Activated naive CD4-positive, alpha-beta T cell treated with anti-CD3 and anti-CD28 coated beads for 36 hours (primary cell): ENCODE results near the gene DPP6. TPM values are rescaled to one million over a fixed set of nuclear protein-coding genes. Genes with fewer than 3 reads are reported as not detected.

Experiments used
- CTCF ChIA-PET: fragments of 350-600 bp; sonication (Branson Sonifier 250); formaldehyde crosslinking; loops from one replicate; lab custom pipeline; 2021; ENCODE audit warnings: antibody characterized with exemption; lab: Charles Lee
- DNase-seq: peaks from one replicate; pipeline ENCODE4 v3.0.0-alpha.2; 2020
- H3K27ac Mint-ChIP-seq: one replicate; pipeline ENCODE4 v1.8.0; 2021; ENCODE audit warnings: mild to moderate bottlenecking, mixed read lengths
- H3K27me3 Mint-ChIP-seq: one replicate; pipeline ENCODE4 v1.8.0; 2021; ENCODE audit warnings: low read depth, mixed read lengths
- H3K36me3 Mint-ChIP-seq: one replicate; pipeline ENCODE4 v1.8.0; 2021; ENCODE audit warnings: low read depth, mixed read lengths
- H3K4me1 Mint-ChIP-seq: one replicate; pipeline ENCODE4 v1.8.0; 2021; ENCODE audit warnings: low read depth, mixed read lengths
- H3K4me3 Mint-ChIP-seq: one replicate; pipeline ENCODE4 v1.8.0; 2021; ENCODE audit warnings: mild to moderate bottlenecking, moderate library complexity, mixed read lengths
- H3K9me3 Mint-ChIP-seq: one replicate; pipeline ENCODE4 v1.8.0; 2021; ENCODE audit warnings: mixed read lengths
- intact Hi-C: fragments of 100-400 bp; cut with micrococcal nuclease; formaldehyde crosslinking; loops from one replicate; pipeline ENCODE4 v1.15.1; 2023
- total RNA-seq, 2 experiments: library from RNA; stranded (reverse); gene quantifications; one replicate each; pipeline ENCODE4 v1.2.3, GENCODE V29; 2021

DPP6 gene
- total RNA-seq, 2 experiments from 2014 or later = not detected

DNA sequence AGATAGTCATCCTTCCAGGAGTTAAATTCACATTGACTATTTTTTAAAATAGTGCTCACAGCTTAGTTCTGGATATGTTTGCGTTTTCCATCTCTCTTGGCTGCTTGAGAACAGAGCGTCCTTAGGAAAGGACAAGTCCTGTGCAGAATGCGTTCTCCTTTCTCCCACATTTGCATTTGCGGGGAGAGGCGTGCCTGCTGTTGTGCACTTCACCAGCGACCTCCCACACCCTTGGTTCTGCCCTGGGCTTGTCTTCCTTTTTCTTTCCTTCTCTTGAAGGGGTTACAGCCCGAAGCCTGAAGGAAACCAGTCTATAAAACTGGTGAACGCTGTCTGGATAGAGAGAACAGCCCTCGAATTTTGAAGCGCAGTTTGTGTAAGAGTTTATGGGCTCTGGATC is 367.1 kb downstream of the DPP6 start:
- Mint-ChIP-seq H3K27me3 (no peaks in the 10 kb centered on the region), H3K4me3 (no peak overlapping the region), H3K4me1 (no peaks in the 10 kb centered on the region), H3K27ac (no peak overlapping the region), H3K36me3 (no peaks in the 10 kb centered on the region), H3K9me3 (peaks cover 2% of the 10 kb centered on the region)
- DNase-seq = no peak
- CTCF ChIA-PET = interaction anchor here (1.0 kb wide), 1 partner anchor 15 kb away, joined by 3 read pairs; no protein-coding TSS in a partner anchor
- intact Hi-C loops = no loop called here

DNA sequence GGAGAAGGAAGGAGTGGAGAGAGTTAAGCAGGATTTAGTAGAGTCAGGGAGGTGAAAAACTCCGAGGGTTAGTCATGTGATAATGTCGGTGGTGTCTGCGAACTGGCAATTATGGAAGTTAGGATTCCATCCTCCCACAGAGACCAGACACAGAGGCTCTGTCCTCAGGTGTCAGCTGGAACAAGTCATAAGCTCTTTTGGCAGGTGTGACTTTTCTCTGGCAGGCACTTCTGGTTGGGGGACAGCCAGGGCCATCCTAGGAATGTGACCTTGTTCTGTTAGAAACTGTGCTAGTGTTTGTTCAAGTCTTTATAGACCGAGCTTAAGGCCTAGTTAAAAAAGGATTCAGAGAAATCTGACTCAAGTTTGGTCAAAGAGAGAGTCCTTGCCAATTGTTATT is 371.0 kb downstream of the DPP6 start:
- CTCF ChIA-PET = no interaction called here
- H3K36me3 Mint-ChIP-seq = no peaks in the 10 kb centered on the region
- intact Hi-C loops = no loop called here
- no peaks in the 10 kb centered on the region for H3K27me3 Mint-ChIP-seq
- no peak overlapping the region for H3K4me3 Mint-ChIP-seq
- H3K4me1 Mint-ChIP-seq = no peaks in the 10 kb centered on the region
- no peak for DNase-seq
- no peak overlapping the region for H3K27ac Mint-ChIP-seq
- peaks cover 3% of the 10 kb centered on the region for H3K9me3 Mint-ChIP-seq

DNA sequence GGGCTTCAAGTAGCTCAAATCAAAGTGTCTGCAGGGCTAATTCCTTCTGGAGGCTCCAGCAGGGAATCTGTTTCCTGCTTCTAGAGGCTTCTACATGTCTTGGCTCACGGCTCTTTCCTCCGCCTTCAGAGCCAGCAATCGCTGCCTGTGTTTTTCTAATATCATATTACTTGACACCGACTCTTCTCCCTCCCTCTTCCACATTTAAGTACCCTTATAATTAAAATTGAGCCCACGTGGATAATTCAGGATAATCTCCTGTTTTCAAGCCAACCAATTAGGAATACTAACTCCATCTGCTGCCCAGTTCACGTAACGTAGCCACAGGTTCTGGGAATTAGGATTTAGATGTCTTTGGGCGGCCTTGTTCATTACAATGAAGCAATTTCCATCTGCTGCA is 372.2 kb downstream of the DPP6 start:
- DNase-seq = no peak
- no peak overlapping the region for H3K4me3 Mint-ChIP-seq
- H3K27ac Mint-ChIP-seq = no peak overlapping the region
- intact Hi-C loops = no loop called here
- no peaks in the 10 kb centered on the region for H3K4me1 Mint-ChIP-seq
- H3K9me3 Mint-ChIP-seq = peaks cover 4% of the 10 kb centered on the region
- no peaks in the 10 kb centered on the region for H3K27me3 Mint-ChIP-seq
- CTCF ChIA-PET = no interaction called here
- H3K36me3 Mint-ChIP-seq = no peaks in the 10 kb centered on the region

DNA sequence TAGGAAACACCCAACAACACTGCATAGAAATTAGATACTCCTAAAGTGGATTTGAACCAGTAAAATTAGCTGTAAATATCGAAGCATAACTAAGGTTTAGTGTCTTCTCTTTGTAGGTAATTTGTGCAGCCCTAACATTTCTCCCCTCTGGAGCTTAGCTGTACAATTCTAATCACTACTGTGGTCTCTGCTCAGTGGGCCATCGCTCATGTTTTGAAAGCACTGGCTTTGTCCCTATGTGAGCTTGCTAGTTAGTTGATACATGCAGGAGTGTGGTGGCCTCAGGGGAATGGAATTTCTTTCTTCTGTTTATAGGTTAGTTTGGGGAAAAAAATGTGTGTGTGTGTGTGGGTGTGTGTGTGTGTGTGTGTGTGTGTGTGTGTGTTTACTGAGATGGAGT is 373.1 kb downstream of the DPP6 start:
- intact Hi-C loops = no loop called here
- no peaks in the 10 kb centered on the region for H3K27me3 Mint-ChIP-seq
- H3K9me3 Mint-ChIP-seq = peaks cover 4% of the 10 kb centered on the region
- no peaks in the 10 kb centered on the region for H3K36me3 Mint-ChIP-seq
- CTCF ChIA-PET = interaction anchor here (0.6 to 0.7 kb wide), 2 partner anchors 120 to 570 kb away, joined by 3 to 5 read pairs; no protein-coding TSS in a partner anchor
- no peak for DNase-seq
- no peak overlapping the region for H3K27ac Mint-ChIP-seq
- no peaks in the 10 kb centered on the region for H3K4me1 Mint-ChIP-seq
- H3K4me3 Mint-ChIP-seq = no peak overlapping the region

DNA sequence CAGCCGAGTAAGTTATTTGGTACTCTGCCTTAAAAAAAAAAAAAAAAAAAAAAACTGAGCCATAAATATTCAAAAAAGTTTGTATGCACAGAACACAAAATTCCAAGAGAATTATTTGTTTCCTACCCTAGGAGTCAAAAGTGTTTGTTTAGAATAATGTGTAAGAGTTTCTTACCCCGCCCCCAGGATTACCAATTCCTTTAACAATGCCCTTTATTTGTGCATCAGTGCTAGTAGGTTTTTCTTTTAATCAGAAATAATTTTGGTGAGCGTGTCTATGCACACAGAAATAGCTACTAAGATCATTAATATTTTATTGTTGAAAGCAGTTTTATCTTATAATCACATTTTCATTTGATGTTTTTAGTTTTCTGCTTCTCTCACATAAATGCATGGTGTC is 374.6 kb downstream of the DPP6 start:
- no peak overlapping the region for H3K27ac Mint-ChIP-seq
- no peaks in the 10 kb centered on the region for H3K27me3 Mint-ChIP-seq
- no peak overlapping the region for H3K4me3 Mint-ChIP-seq
- peaks cover 4% of the 10 kb centered on the region for H3K9me3 Mint-ChIP-seq
- no peak for DNase-seq
- CTCF ChIA-PET = no interaction called here
- intact Hi-C loops = no loop called here
- no peaks in the 10 kb centered on the region for H3K36me3 Mint-ChIP-seq
- no peaks in the 10 kb centered on the region for H3K4me1 Mint-ChIP-seq

DNA sequence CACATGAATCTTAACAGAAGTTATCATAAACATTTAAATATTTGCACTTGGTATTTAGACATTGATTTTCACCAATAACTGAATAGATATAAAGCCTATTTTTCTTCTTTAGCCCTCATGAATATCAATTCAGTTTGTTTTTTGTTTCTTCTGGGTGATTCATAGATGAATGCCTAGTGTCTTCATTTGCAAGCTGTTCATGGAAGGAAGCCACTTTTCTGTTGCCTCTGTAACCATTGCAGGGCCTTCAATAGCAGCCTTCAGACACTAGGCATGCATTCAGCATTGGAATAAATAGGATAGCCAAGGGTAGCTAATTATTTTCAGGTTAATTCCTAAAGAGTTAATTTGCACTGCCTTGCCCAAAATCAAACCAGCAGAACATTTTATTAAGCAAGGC is 375.3 kb downstream of the DPP6 start:
- Mint-ChIP-seq H3K36me3 (no peaks in the 10 kb centered on the region), H3K27ac (no peak overlapping the region), H3K9me3 (peaks cover 4% of the 10 kb centered on the region), H3K27me3 (no peaks in the 10 kb centered on the region), H3K4me3 (no peak overlapping the region), H3K4me1 (no peaks in the 10 kb centered on the region)
- no peak for DNase-seq
- intact Hi-C loops = no loop called here
- CTCF ChIA-PET = no interaction called here

DNA sequence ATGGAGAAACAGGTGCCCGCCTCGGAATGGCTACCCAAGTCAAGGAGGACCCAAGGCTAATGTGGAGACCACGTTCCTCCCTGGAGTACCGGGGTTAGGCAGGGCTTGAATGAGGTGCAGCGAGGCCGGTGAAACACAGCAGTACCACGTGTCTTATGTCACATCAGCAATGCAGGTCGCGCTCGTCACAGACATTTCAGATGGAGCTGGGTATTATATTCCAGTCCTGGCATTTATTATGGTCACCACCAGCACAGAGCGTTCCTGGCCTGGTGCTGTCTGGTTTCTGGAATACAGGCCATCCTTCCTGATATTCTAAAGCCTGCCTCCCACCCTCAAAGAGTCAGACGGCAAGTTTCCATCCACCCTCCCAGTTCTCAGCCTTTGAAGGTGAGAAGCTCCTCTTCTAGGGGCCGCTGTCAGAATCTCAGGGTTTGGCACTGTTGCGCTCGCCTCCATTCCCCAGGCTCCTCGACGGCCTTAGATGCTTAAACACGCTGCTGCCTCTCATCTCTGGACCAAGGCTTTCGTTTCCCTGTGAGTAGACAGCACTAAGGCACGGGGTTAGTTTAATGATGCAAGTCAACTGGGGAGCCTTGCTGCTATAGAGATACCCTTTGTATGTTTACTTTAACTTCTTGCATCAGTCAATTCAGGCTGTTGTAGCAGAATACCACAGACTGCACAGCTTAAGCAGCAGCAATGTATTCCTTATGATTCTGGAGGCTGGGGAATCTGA is 377.6 kb downstream of the DPP6 start:
- Mint-ChIP-seq H3K4me1 (no peaks in the 10 kb centered on the region), H3K36me3 (no peaks in the 10 kb centered on the region), H3K27me3 (no peaks in the 10 kb centered on the region), H3K27ac (no peak overlapping the region), H3K4me3 (no peak overlapping the region), H3K9me3 (peaks cover 4% of the 10 kb centered on the region)
- DNase-seq = no peak
- CTCF ChIA-PET = interaction anchor here (0.6 kb wide), 1 partner anchor 160 kb away, joined by 5 read pairs; no protein-coding TSS in a partner anchor
- intact Hi-C loops = no loop called here

DNA sequence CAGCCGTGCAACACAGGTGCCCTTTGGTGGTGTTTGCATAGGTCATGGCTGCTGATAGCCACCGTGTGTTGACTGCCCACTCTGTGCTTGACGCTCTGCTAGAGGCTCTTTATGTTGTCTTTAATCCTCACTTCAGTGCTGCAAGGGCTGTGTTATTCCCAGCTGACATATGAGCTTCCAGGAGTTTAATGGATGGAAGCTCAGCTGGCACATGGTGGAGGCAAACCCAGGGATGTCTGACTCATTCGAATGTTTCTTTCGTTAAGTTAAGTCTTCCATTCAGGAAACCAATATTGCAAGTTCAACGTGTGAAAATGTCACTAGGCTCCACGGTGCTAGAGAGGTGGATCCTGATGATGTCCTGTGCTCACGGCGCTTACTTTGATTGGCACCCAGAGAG is 378.4 kb downstream of the DPP6 start:
- no peak overlapping the region for H3K27ac Mint-ChIP-seq
- H3K4me3 Mint-ChIP-seq = no peak overlapping the region
- intact Hi-C loops = no loop called here
- H3K36me3 Mint-ChIP-seq = no peaks in the 10 kb centered on the region
- no peaks in the 10 kb centered on the region for H3K27me3 Mint-ChIP-seq
- no peaks in the 10 kb centered on the region for H3K4me1 Mint-ChIP-seq
- DNase-seq = no peak
- CTCF ChIA-PET = no interaction called here
- H3K9me3 Mint-ChIP-seq = peaks cover 4% of the 10 kb centered on the region

DNA sequence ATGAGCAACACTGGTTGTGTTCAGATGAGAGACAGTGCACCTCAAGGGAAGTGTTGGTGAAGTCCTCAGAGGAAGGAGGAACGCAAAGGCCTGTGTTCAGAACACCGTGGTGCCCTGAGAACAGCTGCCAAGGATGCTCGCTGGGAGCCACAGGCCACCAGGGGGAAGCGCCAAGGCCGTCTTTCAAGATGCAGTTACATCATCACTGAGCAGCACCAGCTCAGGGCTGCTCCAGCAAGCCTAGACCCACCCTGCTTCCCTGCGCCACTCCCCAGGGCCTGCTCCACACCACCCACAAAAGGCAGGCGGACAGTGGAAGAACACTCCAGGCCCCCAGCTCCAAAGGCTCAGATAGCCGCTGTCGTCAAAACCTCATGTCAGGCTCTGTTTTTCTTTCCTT is 378.8 kb downstream of the DPP6 start:
- Mint-ChIP-seq H3K27ac (no peak overlapping the region), H3K27me3 (no peaks in the 10 kb centered on the region), H3K4me3 (no peak overlapping the region), H3K4me1 (no peaks in the 10 kb centered on the region), H3K9me3 (peaks cover 4% of the 10 kb centered on the region), H3K36me3 (no peaks in the 10 kb centered on the region)
- DNase-seq = no peak
- intact Hi-C loops = no loop called here
- CTCF ChIA-PET = no interaction called here

DNA sequence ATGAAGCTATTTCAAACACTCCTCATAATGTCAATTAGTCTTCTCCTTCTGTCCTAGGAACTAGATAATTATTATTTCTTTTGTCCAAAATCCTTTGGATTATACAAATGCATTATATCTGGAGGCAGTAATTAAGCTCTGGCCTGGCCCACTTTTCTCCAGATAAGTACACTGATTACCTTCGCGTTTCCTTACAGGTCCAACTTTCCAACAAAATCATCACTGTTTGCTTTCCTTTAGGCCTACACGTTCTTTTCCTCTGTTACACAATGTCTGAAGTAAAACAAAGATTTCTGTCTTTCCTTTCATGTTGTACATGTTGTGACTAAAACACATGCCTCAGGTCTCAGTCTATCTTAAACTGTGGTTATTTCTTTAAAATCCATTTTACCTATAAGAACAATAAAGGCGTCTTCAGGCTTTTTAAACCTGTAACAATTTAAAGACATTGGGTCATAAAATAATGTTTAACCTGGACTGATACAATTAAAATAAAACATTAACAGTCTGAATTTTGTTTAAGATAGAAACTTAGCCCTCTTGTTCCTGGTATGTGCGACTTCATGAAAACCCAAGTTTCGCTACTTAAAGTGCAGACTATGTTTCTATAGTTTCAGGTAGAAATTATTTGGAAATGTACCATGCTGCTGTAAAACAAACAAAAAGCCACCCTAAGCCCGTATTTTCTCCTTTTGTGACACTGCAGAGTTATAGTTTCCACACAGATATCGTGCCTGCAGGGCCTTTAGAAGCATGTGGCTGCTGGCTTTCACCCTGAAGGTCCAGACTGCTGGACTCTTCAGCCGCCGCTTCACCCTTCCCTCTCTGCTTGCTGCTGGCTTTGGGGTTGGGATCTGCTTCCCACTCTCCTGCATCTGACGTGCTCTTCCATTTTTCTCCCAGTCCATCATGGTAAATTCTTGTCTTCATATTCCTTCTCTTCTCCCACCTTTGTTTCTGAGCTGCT is 381.7 kb downstream of the DPP6 start:
- Mint-ChIP-seq H3K36me3 (no peaks in the 10 kb centered on the region), H3K27ac (no peak overlapping the region), H3K9me3 (no peaks in the 10 kb centered on the region), H3K4me1 (no peaks in the 10 kb centered on the region), H3K27me3 (no peaks in the 10 kb centered on the region), H3K4me3 (no peak overlapping the region)
- no peak for DNase-seq
- CTCF ChIA-PET = no interaction called here
- intact Hi-C loops = no loop called here

DNA sequence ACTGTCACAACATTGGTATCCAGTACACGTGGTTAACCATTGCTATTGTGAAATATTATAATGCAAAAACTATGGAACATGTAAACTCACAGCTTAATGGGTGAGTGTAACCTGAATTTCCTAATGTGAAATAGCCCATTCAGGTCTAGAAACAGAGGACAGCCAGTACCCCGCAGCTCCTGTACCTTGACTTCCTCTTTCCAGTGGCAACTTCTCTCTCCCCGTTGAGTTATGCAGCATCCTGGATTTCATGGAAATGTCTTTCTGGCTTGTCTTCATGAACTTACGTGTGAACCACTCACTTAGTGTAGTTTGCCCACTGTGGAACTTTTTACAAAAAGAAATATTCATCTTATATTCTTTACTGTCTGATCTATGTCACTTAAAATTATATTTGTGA is 384.4 kb downstream of the DPP6 start:
- Mint-ChIP-seq H3K27ac (no peak overlapping the region), H3K27me3 (no peaks in the 10 kb centered on the region), H3K4me1 (no peaks in the 10 kb centered on the region), H3K9me3 (no peaks in the 10 kb centered on the region), H3K36me3 (no peaks in the 10 kb centered on the region), H3K4me3 (no peak overlapping the region)
- CTCF ChIA-PET = no interaction called here
- DNase-seq = no peak
- intact Hi-C loops = no loop called here

DNA sequence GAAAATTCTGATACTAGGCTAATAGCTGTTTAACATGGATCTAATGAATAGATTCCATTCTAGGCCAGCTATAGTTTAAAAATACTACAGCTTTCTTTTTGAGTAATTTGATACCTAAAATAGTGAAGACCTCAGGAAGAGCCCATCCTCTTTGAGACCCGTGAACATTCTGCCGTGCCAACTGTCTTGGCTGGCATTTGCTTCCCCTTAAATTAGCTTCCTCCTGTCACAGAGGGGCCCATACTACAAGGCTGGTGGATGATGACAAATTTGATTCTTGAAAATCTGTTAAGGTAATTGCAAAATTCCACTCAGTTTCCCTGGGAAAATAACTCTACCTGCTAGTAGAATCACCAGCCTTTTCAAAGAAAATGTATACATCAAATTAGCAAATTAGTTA is 385.0 kb downstream of the DPP6 start:
- no peaks in the 10 kb centered on the region for H3K27me3 Mint-ChIP-seq
- no peak overlapping the region for H3K4me3 Mint-ChIP-seq
- H3K36me3 Mint-ChIP-seq = no peaks in the 10 kb centered on the region
- H3K27ac Mint-ChIP-seq = no peak overlapping the region
- DNase-seq = no peak
- intact Hi-C loops = no loop called here
- CTCF ChIA-PET = no interaction called here
- no peaks in the 10 kb centered on the region for H3K9me3 Mint-ChIP-seq
- H3K4me1 Mint-ChIP-seq = no peaks in the 10 kb centered on the region
